Heart left ventricle (tissue), 16 donors: ENCODE data around the gene SYMPK. TPM values are rescaled to one million over a fixed set of nuclear protein-coding genes. Genes with fewer than 3 reads are reported as not detected.
"Not testable (repeated sequence)": the region's sequence is repeated elsewhere in the genome, so short reads cannot be mapped to it uniquely, and the experiment has no call there.

Source experiments
- ATAC-seq, 4 donors: fragments of 200-7000 bp; cut with Tn5 transposase; one replicate each; pipeline ENCODE4 v1.9.1; 2020 to 2022; ENCODE audit warnings: moderate library complexity in 4 of 4, mild to moderate bottlenecking in 3 of 4, moderate number of reproducible peaks in 1 of 4
- DNase-seq, 5 donors: peaks; one replicate each; pipeline ENCODE4 v3.0.0-alpha.2; 2020
- H3K27ac ChIP-seq, 12 donors: fragments of 200-600 bp; sonication (generic) in 4 of 12; one replicate each; pipeline versions ENCODE4 v1.5.0 to v1.8.0; 2016 to 2022; ENCODE audit warnings: mild to moderate bottlenecking in 2 of 12
- H3K27me3 ChIP-seq, 9 donors: fragments of 200-600 bp; sonication (generic) in 2 of 9; one replicate each; pipeline versions ENCODE4 v1.5.1 to v1.8.0; 2016 to 2022; ENCODE audit warnings: mild to moderate bottlenecking in 3 of 9
- H3K36me3 ChIP-seq, 9 donors: fragments of 200-600 bp; sonication (generic) in 2 of 9; one replicate each; pipeline versions ENCODE4 v1.5.0 to v1.8.0; 2018 to 2022; ENCODE audit warnings: mild to moderate bottlenecking in 2 of 9
- H3K4me1 ChIP-seq, 12 donors: fragments of 200-600 bp; sonication (generic) in 4 of 12; one replicate each; pipeline versions ENCODE4 v1.5.0 to v1.8.0; 2016 to 2022; ENCODE audit warnings: mild to moderate bottlenecking in 3 of 12
- H3K4me3 ChIP-seq, 12 donors: fragments of 200-600 bp; sonication (generic) in 4 of 12; one replicate each; pipeline versions ENCODE4 v1.5.0 to v1.8.0; 2017 to 2022; ENCODE audit warnings: mild to moderate bottlenecking in 9 of 12, moderate library complexity in 4 of 12
- H3K9me3 ChIP-seq, 12 donors: fragments of 200-600 bp; sonication (generic) in 4 of 12; one replicate each; pipeline versions ENCODE4 v1.5.0 to v1.8.0; 2016 to 2022; ENCODE audit warnings: mild to moderate bottlenecking in 1 of 12
- CTCF ChIP-seq, 12 donors: fragments of 200-600 bp; sonication (generic) in 4 of 12; IDR thresholded peaks; one replicate each; pipeline versions ENCODE4 v1.5.0 to v1.8.0; 2018 to 2022; ENCODE audit warnings: antibody characterized with exemption in 12 of 12, mild to moderate bottlenecking in 5 of 12
- POLR2A ChIP-seq, 2 donors: fragments of 450-650 bp; IDR thresholded peaks; one replicate each; pipeline ENCODE4 v1.6.1; 2017; ENCODE audit warnings: antibody characterized with exemption in 2 of 2, mild to moderate bottlenecking in 2 of 2, moderate library complexity in 2 of 2
- WGBS, 4 donors: extraction: QIAGEN DNeasy Blood & Tissue Kit in 2 of 4; methylation state at CpG; one replicate each; pipeline versions ENCODE4 v1.1.5 to v1.1.7; 2013 to 2018; 5-methylcytosine and 5-hydroxymethylcytosine counted together
- intact Hi-C, 10 donors: fragments of 100-400 bp; cut with DNase I; formaldehyde crosslinking; loops; one replicate each; pipeline versions ENCODE4 v1.11.1 to v1.14.2; 2022
- polyA plus RNA-seq, 2 donors: library from polyadenylated mRNA; stranded (reverse); fragments of 200-250 nt; gene quantifications; one replicate each; pipeline ENCODE4 v1.2.3, GENCODE V29; 2013
- total RNA-seq, 9 donors: library from RNA; depleted of rRNA in 2 of 9; stranded (reverse); fragments of >200 nt in 2 of 9; fragmentation: NEBNext Ultra II Directional in 3 of 9; extraction: Animal tissue kit (Norgen Biotek cat#: 25700) in 3 of 9; gene quantifications; one replicate each; pipeline versions ENCODE4 v1.1.0 to v1.2.4, GENCODE V29; 2016 to 2023
- donor health status: ischemic (EF 13 %, LVEDD 7.1; RV severe dilation, severe dysfunction).
- donor health status: healthy with polysubstance abuse.
- donor health status: DM: no; HTN: yes; CAD: no.
- donor health status: DM: no; HTN: no; CAD: no.
- donor health status: ischemic (EF 25% LVEDD 6.9; RV normal size, moderate dysfunction).
- donor health status: ischemic (EF 25% LVEDD 5.7; RV mildly dilated, moderate dysfunction).
- donor health status: healthy.
- donor health status: DM: yes; HTN: yes; CAD: no.
- donor health status: ischemic (EF 35%, LVEDD 5.7; RV mildly dilated, moderate dysfunction).
- donor health status: nonischemic (EF 11% LVEDD 7.7; RV severe dilation, severe dysfunction).
- donor health status: DM: yes; HTN: yes; CAD: no.
- donor health status: PGD.
- donor health status: ischemic (EF 29% LVEDD 5.4; RV normal size, mild dysfunction).
- donor health status: nonischemic (EF 23%, LVEDD 6.1; RV moderate dilation, normal function).

SYMPK gene
- total and polyA plus RNA-seq, 11 donors, result 21.9 to 47.7 (median 34.3) TPM

- no peaks in the 10 kb centered on the region for H3K9me3 ChIP-seq
- ATAC-seq (no peak), DNase-seq (no peak)
- no peak overlapping the region for H3K27ac ChIP-seq
- no peak for TF ChIP-seq CTCF (IDR thresholded peaks at IDR 0.05)
- no peak for TF ChIP-seq POLR2A (IDR thresholded peaks at IDR 0.05)
- H3K4me3 ChIP-seq, result no peak overlapping the region
- H3K27me3 ChIP-seq, result peaks cover 0 to 24% (median 0%) of the 10 kb centered on the region in 9 donors
- intact Hi-C loops, result no loop called here
- no peaks in the 10 kb centered on the region for H3K36me3 ChIP-seq
- peaks cover 0 to 1% (median 0%) of the 10 kb centered on the region in 12 donors for H3K4me1 ChIP-seq
- 87 to 90% (median 89%) methylated on average over 57 of the region's 57 CpGs for WGBS, 4 donors
Observed at GRCh38 chr19:45804140-45804958, 58.6 kb downstream of the SYMPK start.

GRCh38 chr19:45801603-45802175 lies 61.3 kb downstream of the SYMPK start:
- TF ChIP-seq CTCF (IDR thresholded peaks at IDR 0.05) (no peak), POLR2A (IDR thresholded peaks at IDR 0.05) (no peak)
- intact Hi-C loops, result loop anchor here in 1 of 10 donors (2.0 kb wide), 1 partner anchor 31 kb away; no protein-coding TSS in a partner anchor
- DNase-seq, result no peak
- no peak overlapping the region for H3K27ac ChIP-seq
- peaks cover 0 to 48% (median 0%) of the 10 kb centered on the region in 9 donors for H3K27me3 ChIP-seq
- 83 to 87% (median 86%) methylated on average over 7 of the region's 7 CpGs for WGBS, 4 donors
- no peak for ATAC-seq
- H3K9me3 ChIP-seq, result no peaks in the 10 kb centered on the region
- H3K4me3 ChIP-seq, result no peak overlapping the region
- H3K4me1 ChIP-seq, result peaks cover 0 to 9% (median 6%) of the 10 kb centered on the region in 12 donors
- no peaks in the 10 kb centered on the region for H3K36me3 ChIP-seq

- no peak overlapping the region for H3K4me3 ChIP-seq
- no peak for DNase-seq
- H3K4me1 ChIP-seq, result peaks cover 0 to 9% (median 6%) of the 10 kb centered on the region in 12 donors
- H3K36me3 ChIP-seq, result no peaks in the 10 kb centered on the region
- WGBS, 4 donors, result 67 to 95% (median 85%) methylated on average over 3 to 8 of the region's 8 CpGs
- no peak overlapping the region for H3K27ac ChIP-seq
- H3K9me3 ChIP-seq, result no peaks in the 10 kb centered on the region
- intact Hi-C loops, result loop anchor here in 1 of 10 donors (2.0 kb wide), 1 partner anchor 29 kb away; no protein-coding TSS in a partner anchor
- no peak for TF ChIP-seq POLR2A (IDR thresholded peaks at IDR 0.05)
- no peak for TF ChIP-seq CTCF (IDR thresholded peaks at IDR 0.05)
- ATAC-seq, result no peak
- peaks cover 0 to 62% (median 0%) of the 10 kb centered on the region in 9 donors for H3K27me3 ChIP-seq
Observed at GRCh38 chr19:45800070-45800553, 62.8 kb downstream of the SYMPK start.

- peaks cover 0 to 68% (median 0%) of the 10 kb centered on the region in 9 donors for H3K27me3 ChIP-seq
- H3K9me3 ChIP-seq, DNase-seq, H3K27ac ChIP-seq, H3K36me3 ChIP-seq, H3K4me3 ChIP-seq, H3K4me1 ChIP-seq: not testable (repeated sequence)
- intact Hi-C loops, result loop anchor here in 5 of 10 donors (1.0 to 2.0 kb wide), 4 partner anchors 19 to 29 kb away; no protein-coding TSS in a partner anchor
- peak in 1 of 4 donors; percentile 8 for ATAC-seq
- WGBS, 4 donors, result 87 to 92% (median 90%) methylated on average over 5 of the region's 5 CpGs
Observed at GRCh38 chr19:45799541-45799940, 63.4 kb downstream of the SYMPK start.
